ENCODE measurements around the gene ADAMTS5. TPM values are rescaled to one million over a fixed set of nuclear protein-coding genes. Genes with fewer than 3 reads are reported as not detected.

Gene ADAMTS5
- total and polyA plus RNA-seq, 12 donors: 0.48 to 4.3 (median 1.3) TPM

DNA sequence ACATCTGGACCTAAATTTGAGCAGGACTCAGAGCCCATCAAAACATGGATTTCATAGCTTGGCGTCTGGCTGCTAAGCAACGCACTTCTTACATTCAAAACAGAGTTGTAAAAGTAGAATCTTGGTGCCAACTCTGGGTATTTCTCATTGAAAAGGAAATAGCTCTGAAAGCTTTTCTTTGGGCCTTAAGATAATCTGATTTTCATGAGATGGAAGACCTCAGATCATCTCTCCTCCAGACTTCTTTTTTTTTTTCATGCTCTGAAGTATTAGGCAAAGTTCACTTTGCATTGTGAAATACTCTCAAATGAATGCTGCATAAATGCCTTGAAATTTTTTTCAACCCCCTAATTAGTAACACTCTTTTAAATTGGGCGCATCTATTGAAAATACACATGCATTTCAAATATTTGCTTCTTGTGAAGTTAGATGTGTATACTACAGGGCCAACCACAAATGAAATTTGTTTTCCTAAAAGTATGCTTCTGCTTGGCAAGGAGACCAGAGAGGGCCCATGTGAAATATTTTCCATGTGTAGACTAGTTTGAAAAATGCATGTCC, 4.2 kb downstream of the ADAMTS5 start:
- no peak overlapping the region for H3K4me3 ChIP-seq
- DNase-seq: no peak
- H3K9me3 ChIP-seq (replicated peaks in 1 of 3): no peaks in the 10 kb centered on the region
- peaks cover 14% of the 10 kb centered on the region for H3K27me3 ChIP-seq
- whole genome bisulfite sequencing, 4 donors: 70 to 81% (median 79%) methylated on average over 3 of the region's 3 CpGs
- TF ChIP-seq POLR2A (IDR thresholded peaks at IDR 0.05): no peak
- TF ChIP-seq, protein P1, sequence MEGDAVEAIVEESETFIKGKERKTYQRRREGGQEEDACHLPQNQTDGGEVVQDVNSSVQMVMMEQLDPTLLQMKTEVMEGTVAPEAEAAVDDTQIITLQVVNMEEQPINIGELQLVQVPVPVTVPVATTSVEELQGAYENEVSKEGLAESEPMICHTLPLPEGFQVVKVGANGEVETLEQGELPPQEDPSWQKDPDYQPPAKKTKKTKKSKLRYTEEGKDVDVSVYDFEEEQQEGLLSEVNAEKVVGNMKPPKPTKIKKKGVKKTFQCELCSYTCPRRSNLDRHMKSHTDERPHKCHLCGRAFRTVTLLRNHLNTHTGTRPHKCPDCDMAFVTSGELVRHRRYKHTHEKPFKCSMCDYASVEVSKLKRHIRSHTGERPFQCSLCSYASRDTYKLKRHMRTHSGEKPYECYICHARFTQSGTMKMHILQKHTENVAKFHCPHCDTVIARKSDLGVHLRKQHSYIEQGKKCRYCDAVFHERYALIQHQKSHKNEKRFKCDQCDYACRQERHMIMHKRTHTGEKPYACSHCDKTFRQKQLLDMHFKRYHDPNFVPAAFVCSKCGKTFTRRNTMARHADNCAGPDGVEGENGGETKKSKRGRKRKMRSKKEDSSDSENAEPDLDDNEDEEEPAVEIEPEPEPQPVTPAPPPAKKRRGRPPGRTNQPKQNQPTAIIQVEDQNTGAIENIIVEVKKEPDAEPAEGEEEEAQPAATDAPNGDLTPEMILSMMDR (IDR thresholded peaks at IDR 0.05): no peak
- intact Hi-C loops (cut with DNase I): no loop called here
- H3K36me3 ChIP-seq (replicated peaks in 1 of 2): no peaks in the 10 kb centered on the region
- H3K4me1 ChIP-seq (replicated peaks in 1 of 2): no peaks in the 10 kb centered on the region
- no peak overlapping the region for H3K27ac ChIP-seq

DNA sequence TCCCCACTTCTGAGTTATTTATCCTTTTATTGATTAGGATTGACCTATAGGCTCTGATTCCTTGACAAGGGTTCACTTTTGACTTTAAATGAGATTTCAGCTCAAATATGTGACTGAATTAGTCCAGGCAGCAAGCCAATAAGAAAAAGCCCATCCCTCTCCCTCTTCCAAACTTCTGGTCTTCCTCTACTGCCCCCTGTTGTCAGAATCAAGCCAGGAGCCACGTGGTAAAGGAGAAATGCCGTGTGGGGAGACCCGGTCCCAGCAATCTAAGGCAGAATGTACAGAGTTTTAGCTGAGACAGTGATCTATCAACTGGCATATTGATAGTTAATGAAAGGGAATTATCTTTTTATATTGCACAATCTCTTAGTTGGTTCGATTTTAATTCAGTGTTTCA, 5.2 kb downstream of the ADAMTS5 start:
- no peaks in the 10 kb centered on the region for H3K9me3 ChIP-seq (replicated peaks in 1 of 3)
- WGBS, 4 donors: 28 to 47% (median 37%) methylated on average over 4 of the region's 4 CpGs
- peaks cover 14% of the 10 kb centered on the region for H3K27me3 ChIP-seq
- no peaks in the 10 kb centered on the region for H3K4me1 ChIP-seq (replicated peaks in 1 of 2)
- H3K4me3 ChIP-seq: no peak overlapping the region
- no peak overlapping the region for H3K27ac ChIP-seq
- H3K36me3 ChIP-seq (replicated peaks in 1 of 2): no peaks in the 10 kb centered on the region
- DNase-seq: no peak
- intact Hi-C loops (cut with DNase I): no loop called here
- no peak for TF ChIP-seq POLR2A (IDR thresholded peaks at IDR 0.05)
- TF ChIP-seq, protein P1 (IDR thresholded peaks at IDR 0.05): no peak

DNA sequence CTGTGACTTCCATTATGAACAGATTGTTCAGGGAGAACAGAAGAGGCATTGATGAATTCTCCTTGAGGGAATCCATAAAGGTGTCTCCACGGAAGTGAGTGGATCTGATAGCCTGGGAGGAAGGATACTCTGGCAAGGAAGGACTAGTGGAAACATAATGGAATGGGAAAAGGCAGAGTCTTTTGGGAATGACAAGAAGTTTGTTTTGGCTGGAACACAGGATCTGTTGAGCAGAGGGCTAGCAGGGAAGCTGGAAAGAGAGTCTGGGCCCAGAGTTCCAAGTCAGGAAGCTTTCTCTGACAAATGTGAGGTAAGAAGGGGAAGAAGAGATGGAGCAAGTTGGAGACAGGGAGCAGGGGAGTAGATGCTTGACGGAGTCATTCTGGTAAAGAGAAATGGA, 8.1 kb downstream of the ADAMTS5 start:
- no peaks in the 10 kb centered on the region for H3K9me3 ChIP-seq (replicated peaks in 1 of 3)
- H3K4me3 ChIP-seq: no peak overlapping the region
- no peak for TF ChIP-seq POLR2A (IDR thresholded peaks at IDR 0.05)
- TF ChIP-seq, protein P1 (IDR thresholded peaks at IDR 0.05): no peak
- no peak for DNase-seq
- intact Hi-C loops (cut with DNase I): no loop called here
- no peaks in the 10 kb centered on the region for H3K4me1 ChIP-seq (replicated peaks in 1 of 2)
- no peaks in the 10 kb centered on the region for H3K36me3 ChIP-seq (replicated peaks in 1 of 2)
- H3K27me3 ChIP-seq: no peaks in the 10 kb centered on the region
- WGBS, 4 donors: 35 to 57% (median 52%) methylated on average over 2 of the region's 2 CpGs
- H3K27ac ChIP-seq: no peak overlapping the region

DNA sequence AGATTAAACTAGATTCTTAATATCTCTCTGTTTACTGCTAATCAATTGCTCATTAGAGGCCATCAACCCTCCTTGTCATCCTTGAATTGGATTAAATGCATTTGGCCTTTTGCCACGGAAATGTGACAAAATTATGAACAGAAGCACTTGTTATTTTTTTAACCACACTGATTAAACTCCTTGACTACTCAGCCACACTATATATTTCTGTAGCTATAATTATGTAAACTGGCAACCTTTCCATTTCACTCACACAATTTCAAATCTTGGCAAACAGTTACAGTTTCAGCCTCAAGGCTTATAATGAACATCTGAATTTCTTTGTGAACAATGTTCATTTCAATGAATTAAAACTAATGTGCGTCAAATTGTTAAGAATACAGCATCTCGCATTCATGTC, 10.1 kb downstream of the ADAMTS5 start:
- WGBS, 4 donors: 74 to 75% (median 75%) methylated on average over 3 of the region's 3 CpGs

More for the DNA sequence above, 10.1 kb downstream of the ADAMTS5 start:
- Histone ChIP-seq H3K4me1 (replicated peaks in 1 of 2) (no peaks in the 10 kb centered on the region), H3K4me3 (no peak overlapping the region), H3K27ac (no peak overlapping the region), H3K9me3 (replicated peaks in 1 of 3) (no peaks in the 10 kb centered on the region), H3K27me3 (no peaks in the 10 kb centered on the region), H3K36me3 (replicated peaks in 1 of 2) (no peaks in the 10 kb centered on the region)
- no peak for TF ChIP-seq POLR2A (IDR thresholded peaks at IDR 0.05)
- TF ChIP-seq, protein P1 (IDR thresholded peaks at IDR 0.05): no peak
- intact Hi-C loops (cut with DNase I): no loop called here
- no peak for DNase-seq
